HL-60 (cell line): Measurements from ENCODE around the gene MUSTN1.

Source experiments
- DNase-seq, 2 experiments: peaks; one replicate each; pipeline ENCODE4 v3.0.0-alpha.2; 2010 to 2020; ENCODE audit warnings: low read depth in 1 of 2, low spot score in 1 of 2
- H3K27ac ChIP-seq: fragments of 250-450 bp; sonication (Bioruptor Pico); replicated peaks from 2 replicates; pipeline ENCODE4 v1.5.1; 2020; ENCODE audit warnings: mild to moderate bottlenecking, moderate library complexity
- H3K27me3 ChIP-seq: fragments of 250-450 bp; sonication (Bioruptor Pico); 2 replicates; pipeline ENCODE4 v1.5.1; 2021; ENCODE audit warnings: mild to moderate bottlenecking, moderate library complexity; ENCODE audit not compliant: insufficient read depth, poor library complexity, severe bottlenecking
- H3K4me3 ChIP-seq: replicated peaks from 2 replicates; pipeline ENCODE4 v1.5.1; 2011; ENCODE audit warnings: mild to moderate bottlenecking, control low read depth, low read length; ENCODE audit not compliant: insufficient read depth
- CTCF ChIP-seq: IDR thresholded peaks from one replicate; pipeline ENCODE4 v1.5.1; 2011; ENCODE audit warnings: low read length, control low read depth, inconsistent platforms; ENCODE audit not compliant: insufficient read depth
- GABPA ChIP-seq: IDR thresholded peaks from 2 replicates; pipeline ENCODE4 v1.6.1; 2012; ENCODE audit warnings: low read depth
- POLR2AphosphoS5 ChIP-seq: IDR thresholded peaks from 2 replicates; pipeline ENCODE4 v1.6.1; 2012; ENCODE audit warnings: low read depth
- REST ChIP-seq: IDR thresholded peaks from 2 replicates; pipeline ENCODE4 v1.6.1; 2012; ENCODE audit warnings: low read depth; ENCODE audit not compliant: insufficient replicate concordance
- SPI1 ChIP-seq: IDR thresholded peaks from 2 replicates; pipeline ENCODE4 v1.6.1; 2012; ENCODE audit warnings: low read depth, mild to moderate bottlenecking, borderline replicate concordance

Gene MUSTN1

GRCh38 chr3:52859686-52860423 lies 25.0 kb upstream of the MUSTN1 start:
- no peak overlapping the region for H3K4me3 ChIP-seq
- no peaks in the 10 kb centered on the region for H3K27me3 ChIP-seq
- H3K27ac ChIP-seq = no peak overlapping the region
- no peak for TF ChIP-seq CTCF
- no peak for TF ChIP-seq GABPA
- TF ChIP-seq REST = no peak
- no peak for TF ChIP-seq SPI1
- no peak for TF ChIP-seq POLR2AphosphoS5
- DNase-seq = no peak

GRCh38 chr3:52857864-52858263 lies 23.0 kb upstream of the MUSTN1 start:
- H3K4me3 ChIP-seq = no peak overlapping the region
- no peak overlapping the region for H3K27ac ChIP-seq
- no peak for TF ChIP-seq POLR2AphosphoS5
- DNase-seq = no peak
- H3K27me3 ChIP-seq = no peaks in the 10 kb centered on the region

- DNase-seq = no peak
- H3K4me3 ChIP-seq = no peak overlapping the region
- TF ChIP-seq POLR2AphosphoS5 = no peak
- no peak for TF ChIP-seq SPI1
- TF ChIP-seq GABPA = no peak
- no peak for TF ChIP-seq REST
- TF ChIP-seq CTCF = no peak
- H3K27me3 ChIP-seq = no peaks in the 10 kb centered on the region
- no peak overlapping the region for H3K27ac ChIP-seq
These were observed 22.3 kb upstream of the MUSTN1 start for GRCh38 chr3:52857133-52857532.

GRCh38 chr3:52856666-52857065 lies 21.8 kb upstream of the MUSTN1 start:
- DNase-seq = no peak
- Histone ChIP-seq H3K4me3 (no peak overlapping the region), H3K27me3 (no peaks in the 10 kb centered on the region), H3K27ac (no peak overlapping the region)
- TF ChIP-seq GABPA (no peak), SPI1 (no peak), REST (no peak), POLR2AphosphoS5 (no peak), CTCF (no peak)
